Myocyte (in vitro differentiated cells): ENCODE data around the gene GRM7. TPM values are rescaled to one million over a fixed set of nuclear protein-coding genes. Genes with fewer than 3 reads are reported as not detected.

Experiments
- DNase-seq: peaks from one replicate; pipeline ENCODE4 v3.0.0-alpha.2; 2012; ENCODE audit warnings: low read depth
- total RNA-seq: library from RNA; depleted of rRNA; stranded (reverse); fragments of >200 nt; gene quantifications from 2 replicates; pipeline ENCODE4 v1.2.3, GENCODE V29; 2014

GRM7 gene
- total RNA-seq, 1 donor from 2014 or later, result not detected

GRCh38 chr3:7226393-7226792 is 365.5 kb downstream of the GRM7 start:
- DNase-seq, result no peak

- DNase-seq, result no peak
These were observed 377.8 kb downstream of the GRM7 start for GRCh38 chr3:7238565-7239295.

- no peak for DNase-seq
These were observed 380.8 kb downstream of the GRM7 start for GRCh38 chr3:7241584-7242302.

GRCh38 chr3:7242303-7242635 is 381.4 kb downstream of the GRM7 start:
- DNase-seq, result no peak

- no peak for DNase-seq
These were observed 388.7 kb downstream of the GRM7 start for GRCh38 chr3:7249493-7250076.

- no peak for DNase-seq
These were observed 393.3 kb downstream of the GRM7 start for GRCh38 chr3:7254251-7254650.

GRCh38 chr3:7260975-7261374 is 400.1 kb downstream of the GRM7 start:
- no peak for DNase-seq

- DNase-seq, result no peak
These were observed 402.7 kb downstream of the GRM7 start for GRCh38 chr3:7263347-7264195.

- DNase-seq, result no peak
These were observed 403.2 kb downstream of the GRM7 start for GRCh38 chr3:7264196-7264526.

- DNase-seq, result no peak
These were observed 404.8 kb downstream of the GRM7 start for GRCh38 chr3:7265736-7266135.

GRCh38 chr3:7266551-7266950 is 405.6 kb downstream of the GRM7 start:
- no peak for DNase-seq

- no peak for DNase-seq
These were observed 409.8 kb downstream of the GRM7 start for GRCh38 chr3:7270731-7271130.

GRCh38 chr3:7271631-7272030 is 410.7 kb downstream of the GRM7 start:
- no peak for DNase-seq

- no peak for DNase-seq
These were observed 411.3 kb downstream of the GRM7 start for GRCh38 chr3:7272203-7272602.

GRCh38 chr3:7275396-7275795 is 414.5 kb downstream of the GRM7 start:
- DNase-seq, result no peak

- no peak for DNase-seq
These were observed 419.4 kb downstream of the GRM7 start for GRCh38 chr3:7280318-7280717.

GRCh38 chr3:7282988-7283387 is 422.1 kb downstream of the GRM7 start:
- no peak for DNase-seq

GRCh38 chr3:7285505-7285904 is 424.6 kb downstream of the GRM7 start:
- no peak for DNase-seq

GRCh38 chr3:7288133-7288532 is 427.2 kb downstream of the GRM7 start:
- no peak for DNase-seq

GRCh38 chr3:7289121-7289520 is 428.2 kb downstream of the GRM7 start:
- no peak for DNase-seq

- no peak for DNase-seq
These were observed 429.3 kb downstream of the GRM7 start for GRCh38 chr3:7290077-7290825.
